ENCODE data around the gene ZNF79. TPM values are rescaled to one million over a fixed set of nuclear protein-coding genes. Genes with fewer than 3 reads are reported as not detected.

The ZNF79 gene
- total and polyA plus RNA-seq, 2 of the 8 experiments (the other 6 are each of a cell fraction or from before 2014, with no cell fraction given): 2.4 to 7.4 TPM

DNA sequence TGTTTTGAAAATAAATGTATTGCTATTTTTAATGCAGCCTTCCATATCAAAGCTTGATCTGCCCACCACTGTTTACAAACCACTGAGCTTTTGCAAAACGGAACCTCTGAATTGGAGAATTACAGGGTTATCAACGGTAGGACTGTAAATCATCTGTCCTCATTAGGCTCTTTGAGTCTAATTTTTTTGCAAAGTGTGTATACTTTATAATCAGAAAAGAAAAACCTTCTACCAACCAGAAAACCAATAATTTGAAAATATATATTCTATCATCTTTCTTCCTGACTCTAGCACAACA lies 34.0 kb upstream of the ZNF79 start:
- Histone ChIP-seq H3K27me3 (replicated peaks in 1 of 4; ENCODE audit: control insufficient read depth in 3 of 4, extremely low read depth in 1 of 4, insufficient read depth in 3 of 4, low read length in 3 of 4) (no peaks in the 10 kb centered on the region; a peak in 3 of 7 replicates), H3K18ac (ENCODE audit: extremely low read depth, low read length) (no peak overlapping the region), H4K20me1 (replicated peaks in 1 of 2; ENCODE audit: control insufficient read depth in 1 of 2, insufficient read depth in 2 of 2, low read length in 2 of 2) (no peaks in the 10 kb centered on the region), H3K4me1 (replicated peaks in 1 of 4; ENCODE audit: control insufficient read depth in 3 of 4, insufficient read depth in 4 of 4, low read length in 3 of 4) (peaks cover 0 to 2% (median 0%) of the 10 kb centered on the region in 4 experiments; a peak in 1 of 7 replicates), H3K79me1 (ENCODE audit: low read depth, low read length) (no peaks in the 10 kb centered on the region), H3K27ac (ENCODE audit: low read depth, low read length) (no peak overlapping the region), H3K14ac (ENCODE audit: insufficient read length) (no peak overlapping the region), H3K9me3 (ENCODE audit: insufficient read depth in 2 of 2, low read depth in 1 of 2, low read length in 1 of 2) (no peaks in the 10 kb centered on the region), H2BK20ac (ENCODE audit: low read length) (no peak overlapping the region), H3K23me2 (ENCODE audit: low read depth, low read length) (no peaks in the 10 kb centered on the region), H2BK120ac (replicated peaks; ENCODE audit: low read depth, low read length) (no peak overlapping the region), H3K4me2 (ENCODE audit: insufficient read depth in 1 of 2, low read depth in 2 of 2, low read length in 2 of 2) (no peak overlapping the region), H4K91ac (replicated peaks; ENCODE audit: insufficient read length, low read length) (no peak overlapping the region), H3K4ac (replicated peaks; ENCODE audit: insufficient read length, low read depth, low read length) (no peak overlapping the region), H3K36me3 (ENCODE audit: control insufficient read depth in 2 of 4, insufficient read depth in 4 of 4, low read length in 3 of 4) (no peaks in the 10 kb centered on the region), H2AK5ac (ENCODE audit: low read depth, low read length) (no peak overlapping the region), H4K8ac (ENCODE audit: extremely low read depth, insufficient read depth, low read length) (no peak overlapping the region), H4K5ac (ENCODE audit: insufficient read length, low read depth, low read length) (no peak overlapping the region), H3K4me3 (ENCODE audit: extremely low read depth in 1 of 4, insufficient read depth in 2 of 4, low read depth in 3 of 4, low read length in 4 of 4) (no peak overlapping the region), H3K56ac (replicated peaks; ENCODE audit: insufficient read length, low read depth, low read length) (no peak overlapping the region), H3K79me2 (ENCODE audit: control insufficient read depth in 1 of 2, insufficient read depth in 2 of 2, low read length in 2 of 2) (no peaks in the 10 kb centered on the region), H2AFZ (ENCODE audit: low read length) (no peak overlapping the region), H3K23ac (ENCODE audit: insufficient read length) (no peak overlapping the region), H2BK12ac (ENCODE audit: low read depth, low read length) (no peak overlapping the region), H3K9ac (replicated peaks in 1 of 4; ENCODE audit: extremely low read depth in 1 of 4, low read depth in 3 of 4, low read length in 3 of 4) (no peak overlapping the region), H2BK15ac (ENCODE audit: low read length) (no peak overlapping the region), H2BK5ac (ENCODE audit: low read depth, low read length) (no peak overlapping the region)
- TF ChIP-seq, protein P1, sequence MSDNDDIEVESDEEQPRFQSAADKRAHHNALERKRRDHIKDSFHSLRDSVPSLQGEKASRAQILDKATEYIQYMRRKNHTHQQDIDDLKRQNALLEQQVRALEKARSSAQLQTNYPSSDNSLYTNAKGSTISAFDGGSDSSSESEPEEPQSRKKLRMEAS (IDR thresholded peaks at IDR 0.05): no peak
- TF ChIP-seq RBBP5 (IDR thresholded peaks at IDR 0.05; ENCODE audit: borderline replicate concordance, low read depth, low read length) (no peak), POU5F1 (IDR thresholded peaks at IDR 0.05; ENCODE audit: low read depth, low read length) (no peak), CBX8 (IDR thresholded peaks at IDR 0.05; ENCODE audit: borderline replicate concordance, low read depth, low read length) (no peak), GABPA (IDR thresholded peaks at IDR 0.05; ENCODE audit: borderline replicate concordance, insufficient read depth, low read length) (no peak), GTF2F1 (IDR thresholded peaks at IDR 0.05; ENCODE audit: borderline replicate concordance, low read depth, low read length) (no peak), NRF1 (IDR thresholded peaks at IDR 0.05; ENCODE audit: low read depth, low read length) (no peak), SIRT6 (IDR thresholded peaks at IDR 0.05; ENCODE audit: low read length) (no peak)
- CTCF ChIA-PET (ENCODE audit: partially characterized antibody): interaction anchor here (0.6 kb wide), 1 partner anchor 34 kb away, joined by 3 read pairs; no protein-coding TSS in a partner anchor
- no peak for FAIRE-seq
- POLR2A ChIA-PET (ENCODE audit: partially characterized antibody): interaction anchor here (0.9 to 1.4 kb wide), 2 partner anchors 10 to 59 kb away, joined by 3 to 4 read pairs; no protein-coding TSS in a partner anchor
- 94% methylated on average over 2 of the region's 2 CpGs; no CpG with 5 or more reads in 1 of the 2 experiments for WGBS, 2 experiments (ENCODE audit: extremely low coverage in 1 of 2, insufficient coverage in 1 of 2, insufficient read length in 1 of 2, insufficient replicate concordance in 2 of 2, low coverage in 1 of 2, low lambda C conversion rate in 2 of 2, missing lambda C conversion rate in 1 of 2)
- DNase-seq (ENCODE audit: low read depth in 1 of 2, low spot score in 2 of 2): no peak

Measured in H1 (cell line).